Type B pancreatic cell (in vitro differentiated cells): Measurements from ENCODE around the gene KCTD19. TPM values are rescaled to one million over a fixed set of nuclear protein-coding genes. Genes with fewer than 3 reads are reported as not detected.

Source experiments
- DNase-seq: peaks from one replicate; pipeline ENCODE4 v3.0.0; 2021; ENCODE audit warnings: mixed read lengths; ENCODE audit not compliant: unreplicated experiment; ENCODE audit errors: extremely low spot score
- H3K27ac Mint-ChIP-seq: 2 replicates; pipeline ENCODE4 v1.8.0; 2021; ENCODE audit warnings: mild to moderate bottlenecking, mixed read lengths
- H3K27me3 Mint-ChIP-seq: 2 replicates; pipeline ENCODE4 v1.8.0; 2021; ENCODE audit warnings: mixed read lengths
- H3K36me3 Mint-ChIP-seq: 2 replicates; pipeline ENCODE4 v1.8.0; 2021; ENCODE audit warnings: mixed read lengths
- H3K4me1 Mint-ChIP-seq: one replicate; pipeline ENCODE4 v1.8.0; 2021; ENCODE audit warnings: mixed read lengths; ENCODE audit not compliant: unreplicated experiment
- H3K4me3 Mint-ChIP-seq: 2 replicates; pipeline ENCODE4 v1.8.0; 2021; ENCODE audit warnings: mild to moderate bottlenecking, mixed read lengths
- H3K9me3 Mint-ChIP-seq: 2 replicates; pipeline ENCODE4 v1.8.0; 2021; ENCODE audit warnings: mixed read lengths
- CTCF ChIP-seq: fragments of 200-600 bp; sonication (generic); conservative IDR thresholded peaks from 2 replicates; pipeline ENCODE4 v1.5.0; 2021; ENCODE audit warnings: antibody characterized with exemption, mild to moderate bottlenecking
- total RNA-seq: library from RNA; stranded (reverse); gene quantifications from 2 replicates; pipeline ENCODE4 v1.2.1, GENCODE V29; 2021; ENCODE audit warnings: low replicate concordance

KCTD19 gene
- total RNA-seq, 1 donor from 2014 or later, result 0.56 TPM

DNA sequence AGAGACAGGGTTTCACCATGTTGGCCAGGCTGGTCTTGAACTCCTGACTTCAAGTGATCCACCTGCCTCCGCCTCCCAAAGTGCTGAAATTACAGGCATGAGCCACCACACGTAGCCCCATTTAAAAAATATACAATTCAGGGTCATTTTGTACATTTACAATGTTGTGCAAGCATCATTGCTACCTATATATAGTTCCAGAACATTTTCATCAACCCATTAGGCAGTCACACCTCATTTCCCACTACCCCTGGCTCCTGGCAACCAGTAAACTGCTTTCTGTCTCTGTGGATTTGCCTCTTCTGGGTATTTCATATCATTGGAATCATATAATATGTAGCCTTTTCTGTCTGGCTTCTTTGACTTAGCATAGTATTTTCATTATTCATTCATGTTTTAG lies 6.8 kb upstream of the KCTD19 start:
- peaks cover 8% of the 10 kb centered on the region for H3K9me3 Mint-ChIP-seq
- H3K27ac Mint-ChIP-seq, result no peak overlapping the region
- H3K4me3 Mint-ChIP-seq, result no peak overlapping the region
- no peaks in the 10 kb centered on the region for H3K36me3 Mint-ChIP-seq
- DNase-seq, result no peak
- H3K27me3 Mint-ChIP-seq, result peaks cover 4% of the 10 kb centered on the region
- TF ChIP-seq CTCF, result no peak
- no peaks in the 10 kb centered on the region for H3K4me1 Mint-ChIP-seq

DNA sequence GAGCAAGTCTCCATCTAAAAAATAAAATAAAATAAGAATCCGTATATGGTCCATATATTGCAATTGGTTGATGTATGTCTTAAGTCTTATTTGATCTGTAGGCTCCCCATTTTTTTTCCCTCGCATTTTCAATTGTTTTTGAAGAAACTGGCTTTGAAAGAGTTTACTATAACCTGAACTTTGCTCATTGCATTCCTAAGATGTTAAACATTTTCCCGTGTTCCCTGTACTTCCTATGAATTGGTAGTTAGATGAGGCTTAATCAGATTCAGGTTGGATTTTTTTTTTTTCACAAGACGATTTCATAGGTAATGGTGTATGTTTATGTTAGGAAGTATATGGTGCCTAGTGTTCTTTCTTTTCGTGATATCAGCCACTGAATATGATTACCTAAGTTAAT lies 3.4 kb upstream of the KCTD19 start:
- H3K36me3 Mint-ChIP-seq, result no peaks in the 10 kb centered on the region
- no peak overlapping the region for H3K4me3 Mint-ChIP-seq
- no peak for DNase-seq
- no peak for TF ChIP-seq CTCF
- no peaks in the 10 kb centered on the region for H3K9me3 Mint-ChIP-seq
- no peak overlapping the region for H3K27ac Mint-ChIP-seq
- peaks cover 12% of the 10 kb centered on the region for H3K27me3 Mint-ChIP-seq
- H3K4me1 Mint-ChIP-seq, result peaks cover 8% of the 10 kb centered on the region

- no peaks in the 10 kb centered on the region for H3K36me3 Mint-ChIP-seq
- TF ChIP-seq CTCF, result no peak
- H3K9me3 Mint-ChIP-seq, result no peaks in the 10 kb centered on the region
- no peak overlapping the region for H3K27ac Mint-ChIP-seq
- no peak for DNase-seq
- no peak overlapping the region for H3K4me3 Mint-ChIP-seq
- H3K4me1 Mint-ChIP-seq, result peaks cover 8% of the 10 kb centered on the region
- peaks cover 31% of the 10 kb centered on the region for H3K27me3 Mint-ChIP-seq
These were observed 1.2 kb upstream of the KCTD19 start for GRCh38 chr16:67327743-67328142.

DNA sequence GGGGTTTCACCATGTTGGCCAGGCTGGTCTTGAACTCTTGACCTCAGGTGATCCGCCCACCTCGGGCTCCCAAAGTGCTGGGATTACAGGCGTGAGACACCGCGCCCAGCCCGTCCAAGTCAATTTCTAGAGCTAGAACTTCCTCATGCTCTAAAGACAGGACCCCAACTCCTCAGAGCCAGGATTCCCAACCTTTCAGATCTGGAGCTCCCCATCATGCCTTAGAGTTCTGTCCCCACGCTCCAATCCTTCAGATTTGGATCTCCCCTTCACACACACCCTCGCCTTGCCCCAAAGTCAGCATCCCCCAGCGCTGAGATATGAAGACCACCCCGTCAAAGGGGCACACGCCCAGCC lies 448 bp downstream of the KCTD19 start:
- Mint-ChIP-seq H3K27me3 (peaks cover 42% of the 10 kb centered on the region), H3K36me3 (no peaks in the 10 kb centered on the region), H3K4me3 (peak overlapping the region; percentile 92), H3K9me3 (no peaks in the 10 kb centered on the region), H3K4me1 (peaks cover 8% of the 10 kb centered on the region), H3K27ac (peak overlapping the region; percentile 24)
- no peak for DNase-seq
- TF ChIP-seq CTCF, result no peak

DNA sequence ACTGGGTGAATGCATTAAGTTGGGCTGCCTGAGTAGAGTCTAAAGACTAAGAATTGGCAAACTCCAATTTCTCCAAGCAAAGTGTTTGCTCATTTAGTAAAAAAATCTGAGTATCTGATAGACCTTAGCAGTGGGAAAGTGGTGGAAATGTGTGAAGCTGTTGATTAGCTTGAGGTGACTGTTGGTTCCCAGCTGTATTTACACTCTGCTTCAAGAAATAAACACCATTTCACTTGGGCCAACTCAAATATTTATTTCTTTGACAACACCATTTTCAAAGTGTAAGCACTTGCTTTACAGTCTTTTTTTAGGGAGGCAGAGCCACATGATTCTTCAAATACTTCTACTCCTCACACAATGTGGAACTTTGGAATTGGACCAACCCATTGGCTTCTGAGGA lies 8.7 kb downstream of the KCTD19 start:
- peaks cover 29% of the 10 kb centered on the region for H3K27me3 Mint-ChIP-seq
- DNase-seq, result no peak

More for the DNA sequence above, 8.7 kb downstream of the KCTD19 start:
- TF ChIP-seq CTCF, result no peak
- Mint-ChIP-seq H3K4me1 (peaks cover 6% of the 10 kb centered on the region), H3K4me3 (no peak overlapping the region), H3K9me3 (no peaks in the 10 kb centered on the region), H3K27ac (no peak overlapping the region), H3K36me3 (no peaks in the 10 kb centered on the region)
